Brain microvascular endothelial cell (primary cell): Measurements from ENCODE around the gene SCGB3A1.
A peak's percentile ranks its signal among the peaks of the same experiment; 100 is the strongest.

Source experiments
- DNase-seq: peaks from one replicate; pipeline ENCODE4 v3.0.0-alpha.2; 2020
- H3K27ac ChIP-seq: fragments of 250-450 bp; sonication (Bioruptor Pico); 2 replicates; pipeline ENCODE4 v1.5.1; 2020; ENCODE audit warnings: mild to moderate bottlenecking, moderate library complexity
- H3K27me3 ChIP-seq: fragments of 250-450 bp; sonication (Bioruptor Pico); replicated peaks from 2 replicates; pipeline ENCODE4 v1.5.1; 2020; ENCODE audit warnings: mild to moderate bottlenecking
- H3K36me3 ChIP-seq: fragments of 250-450 bp; sonication (Bioruptor Pico); replicated peaks from 2 replicates; pipeline ENCODE4 v1.5.1; 2020; ENCODE audit warnings: mild to moderate bottlenecking
- H3K4me3 ChIP-seq: 2 replicates; pipeline ENCODE4 v1.5.1; 2011; ENCODE audit warnings: low read depth, mild to moderate bottlenecking, control low read depth, low read length, moderate library complexity
- CTCF ChIP-seq: IDR thresholded peaks from 2 replicates; pipeline ENCODE4 v1.5.1; 2011; ENCODE audit warnings: low read depth, mild to moderate bottlenecking, moderate library complexity, low read length, control low read depth, inconsistent platforms; ENCODE audit errors: missing control alignments
- in situ Hi-C: cut with HindIII; loops from 2 replicates; pipeline ENCODE4 v1.10.0; 2017; ENCODE audit warnings: low sequenced_read_pairs, low pct_ligation_motif_present

SCGB3A1 gene

GRCh38 chr5:180591311-180591887, at the start of gene SCGB3A1:
TSS of gene SCGB3A1 (minus strand) at chr5:180591499. CDS start at chr5:180591462, 37 bp downstream.
- no peaks in the 10 kb centered on the region for H3K36me3 ChIP-seq
- TF ChIP-seq CTCF = no peak
- H3K4me3 ChIP-seq = peak within 1 kb of the TSS; percentile 5
- in situ Hi-C loops = no loop called here
- no peak within 1 kb of the TSS for H3K27ac ChIP-seq
- no peak for DNase-seq
- H3K27me3 ChIP-seq = peaks cover 37% of the 10 kb centered on the region

DNA sequence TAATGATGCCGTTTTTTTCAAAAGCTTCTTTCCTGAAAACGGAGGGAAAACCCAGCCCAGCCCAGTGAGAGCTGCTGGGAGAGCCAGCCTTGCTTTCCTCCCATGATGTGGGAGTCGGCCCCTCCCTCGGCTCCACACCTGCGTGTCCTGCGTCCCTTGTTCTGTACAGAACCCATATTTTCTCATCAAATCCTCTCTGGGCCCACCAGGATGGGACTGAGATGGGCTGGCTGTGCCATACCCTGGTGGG, 49.2 kb upstream of the SCGB3A1 start:
- DNase-seq = no peak
- in situ Hi-C loops = no loop called here
- TF ChIP-seq CTCF = no peak
- Histone ChIP-seq H3K36me3 (no peaks in the 10 kb centered on the region), H3K4me3 (no peak overlapping the region), H3K27me3 (no peaks in the 10 kb centered on the region), H3K27ac (no peak overlapping the region)

DNA sequence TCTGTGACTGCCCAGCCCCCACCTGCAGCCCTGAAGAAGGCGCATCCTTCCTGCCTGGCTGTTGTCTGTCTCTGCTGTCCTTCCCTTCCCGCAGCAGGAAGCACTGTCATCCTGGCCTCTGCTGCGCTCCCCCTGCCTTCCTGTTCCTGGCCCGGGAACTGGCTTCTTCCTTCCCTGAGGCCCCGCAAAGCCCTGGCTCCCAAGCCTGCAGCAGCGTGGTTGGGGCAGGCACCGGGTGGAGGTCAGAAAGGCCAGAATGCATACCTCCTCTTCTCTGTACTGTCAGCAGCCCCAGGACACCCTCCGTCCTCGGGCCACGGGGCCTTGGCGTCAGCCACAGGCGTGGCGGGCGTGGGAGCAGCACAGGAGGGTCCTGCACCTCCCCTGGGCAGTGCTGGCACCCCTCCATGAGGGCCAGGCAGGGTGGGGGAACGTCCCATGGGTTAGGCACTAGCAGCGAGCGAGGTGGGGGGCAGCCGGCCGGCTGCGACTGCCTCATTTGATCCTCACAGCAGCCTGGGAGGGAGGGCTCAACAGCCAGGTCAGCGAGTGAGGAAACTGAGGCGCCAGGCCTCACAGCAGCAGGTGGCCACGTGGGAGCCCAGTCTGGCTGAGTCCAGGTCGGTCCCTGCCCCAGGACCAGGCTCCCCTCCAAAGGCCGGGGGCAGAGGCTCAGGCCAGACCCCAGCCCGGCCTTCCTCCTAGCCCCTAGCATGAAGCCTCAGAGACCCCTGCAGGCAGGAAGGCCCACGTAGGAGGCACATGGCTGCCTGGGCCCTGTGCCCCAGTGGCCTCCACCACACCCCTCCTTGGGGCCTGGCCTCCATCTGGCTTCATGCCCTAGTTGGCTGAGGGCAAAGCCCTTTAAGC, 48.7 kb upstream of the SCGB3A1 start:
- Histone ChIP-seq H3K27ac (no peak overlapping the region), H3K4me3 (no peak overlapping the region), H3K27me3 (no peaks in the 10 kb centered on the region), H3K36me3 (no peaks in the 10 kb centered on the region)
- no peak for DNase-seq
- TF ChIP-seq CTCF = no peak
- in situ Hi-C loops = no loop called here

GRCh38 chr5:180639287-180639686, 48.0 kb upstream of the SCGB3A1 start:
- Histone ChIP-seq H3K27me3 (no peaks in the 10 kb centered on the region), H3K27ac (no peak overlapping the region), H3K4me3 (no peak overlapping the region), H3K36me3 (no peaks in the 10 kb centered on the region)
- no peak for TF ChIP-seq CTCF
- no peak for DNase-seq
- in situ Hi-C loops = no loop called here

DNA sequence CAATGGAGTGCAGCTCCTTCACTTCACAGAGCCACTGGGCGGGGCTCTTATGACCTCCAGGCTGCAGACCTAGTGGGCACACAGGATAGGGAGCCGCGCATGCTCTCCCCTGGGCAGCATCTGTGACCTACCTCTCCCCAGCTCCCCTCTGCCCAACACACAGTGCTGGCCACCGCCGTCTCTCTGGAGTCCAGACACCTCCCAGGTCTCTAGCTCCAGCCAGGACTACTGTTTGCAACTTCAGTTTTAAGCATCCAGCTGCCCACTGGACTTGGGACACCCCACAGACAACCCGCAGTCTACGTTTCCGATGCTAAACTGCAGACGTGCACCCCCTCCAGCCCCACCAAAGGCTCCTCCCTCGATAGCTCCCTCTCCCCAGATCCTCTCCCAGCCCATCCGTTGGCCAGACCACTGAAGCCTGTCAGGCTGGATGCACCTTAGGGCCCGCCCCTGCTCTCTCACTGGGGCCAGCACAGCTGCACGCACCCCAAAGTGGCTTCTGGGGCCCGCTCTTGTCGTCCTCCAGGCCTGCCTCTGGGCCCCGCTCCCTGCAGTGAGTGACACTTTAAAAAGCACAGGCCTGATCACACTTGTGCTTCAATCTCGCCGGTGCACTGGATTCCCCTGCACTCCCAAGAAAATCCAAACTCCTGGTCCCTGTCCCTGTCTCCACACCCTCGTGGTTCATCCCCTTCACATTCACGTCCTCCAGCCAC, 46.8 kb upstream of the SCGB3A1 start:
- in situ Hi-C loops = no loop called here
- Histone ChIP-seq H3K36me3 (no peaks in the 10 kb centered on the region), H3K27ac (no peak overlapping the region), H3K4me3 (no peak overlapping the region), H3K27me3 (no peaks in the 10 kb centered on the region)
- no peak for TF ChIP-seq CTCF
- no peak for DNase-seq
